GM13976 (cell line): ENCODE results near the gene RAB4A.

Experiments
- DNase-seq: peaks from one replicate; pipeline ENCODE4 v3.0.0; 2012; ENCODE audit warnings: low spot score
- in situ Hi-C: fragments of 300-500 bp; cut with MboI; formaldehyde crosslinking; loops from one replicate; pipeline ENCODE4 v1.12.0; 2022; ENCODE audit warnings: low sequenced_read_pairs, mixed read lengths, inconsistent platforms; ENCODE audit not compliant: unreplicated experiment
- TF ChIP-seq, protein P1 (sequence below): IDR thresholded peaks from 2 replicates; pipeline ENCODE4 v1.5.1; 2012; ENCODE audit warnings: borderline replicate concordance, mild to moderate bottlenecking; ENCODE audit not compliant: insufficient read depth; ENCODE audit errors: extremely low read depth, missing control alignments, control extremely low read depth

RAB4A gene

GRCh38 chr1:229310833-229311232 lies 39.9 kb downstream of the RAB4A start:
- DNase-seq, result no peak
- in situ Hi-C loops, result no loop called here
- TF ChIP-seq, protein P1, sequence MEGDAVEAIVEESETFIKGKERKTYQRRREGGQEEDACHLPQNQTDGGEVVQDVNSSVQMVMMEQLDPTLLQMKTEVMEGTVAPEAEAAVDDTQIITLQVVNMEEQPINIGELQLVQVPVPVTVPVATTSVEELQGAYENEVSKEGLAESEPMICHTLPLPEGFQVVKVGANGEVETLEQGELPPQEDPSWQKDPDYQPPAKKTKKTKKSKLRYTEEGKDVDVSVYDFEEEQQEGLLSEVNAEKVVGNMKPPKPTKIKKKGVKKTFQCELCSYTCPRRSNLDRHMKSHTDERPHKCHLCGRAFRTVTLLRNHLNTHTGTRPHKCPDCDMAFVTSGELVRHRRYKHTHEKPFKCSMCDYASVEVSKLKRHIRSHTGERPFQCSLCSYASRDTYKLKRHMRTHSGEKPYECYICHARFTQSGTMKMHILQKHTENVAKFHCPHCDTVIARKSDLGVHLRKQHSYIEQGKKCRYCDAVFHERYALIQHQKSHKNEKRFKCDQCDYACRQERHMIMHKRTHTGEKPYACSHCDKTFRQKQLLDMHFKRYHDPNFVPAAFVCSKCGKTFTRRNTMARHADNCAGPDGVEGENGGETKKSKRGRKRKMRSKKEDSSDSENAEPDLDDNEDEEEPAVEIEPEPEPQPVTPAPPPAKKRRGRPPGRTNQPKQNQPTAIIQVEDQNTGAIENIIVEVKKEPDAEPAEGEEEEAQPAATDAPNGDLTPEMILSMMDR, result no peak

DNA sequence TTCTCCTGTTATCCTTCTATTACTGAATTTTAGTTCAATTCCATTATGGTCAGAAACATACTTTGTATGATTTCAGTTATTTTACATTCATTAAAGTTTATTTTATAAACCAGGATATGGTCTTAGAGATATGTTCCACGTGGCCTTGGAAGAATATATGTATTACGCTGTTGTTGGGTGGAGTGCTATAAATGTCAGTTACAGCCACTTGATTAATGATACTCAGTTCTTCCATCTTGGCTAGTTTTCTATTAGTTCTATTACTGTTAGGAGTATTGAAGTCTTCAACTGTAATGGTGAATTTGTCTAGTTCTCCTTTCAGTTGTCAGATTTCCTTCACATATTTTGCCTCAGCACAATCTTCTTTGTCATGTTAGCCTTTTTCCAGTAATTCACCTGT lies 45.3 kb downstream of the RAB4A start:
- in situ Hi-C loops, result no loop called here
- TF ChIP-seq, protein P1, result no peak
- DNase-seq, result no peak

DNA sequence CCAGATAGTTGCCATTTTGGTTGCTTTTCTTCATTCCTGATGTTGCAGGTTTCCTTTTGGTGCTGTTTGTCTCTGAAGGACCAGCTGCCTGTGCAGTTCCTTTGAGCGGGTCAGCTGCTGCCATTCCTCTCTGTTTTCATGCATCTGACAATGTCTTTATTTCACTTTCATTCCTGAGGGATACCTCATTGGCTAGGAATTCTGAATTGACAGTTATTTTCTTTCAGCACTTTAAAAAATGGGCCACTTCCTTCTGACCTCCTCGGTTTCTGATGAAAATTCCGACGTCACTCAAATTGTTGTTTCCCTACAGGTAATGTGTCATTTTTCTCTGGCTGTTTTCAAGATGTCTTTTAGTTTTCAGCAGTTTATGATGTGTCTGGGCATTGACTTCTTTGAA lies 47.1 kb downstream of the RAB4A start:
- no peak for DNase-seq

GRCh38 chr1:229319487-229319886 lies 48.6 kb downstream of the RAB4A start:
- DNase-seq, result no peak
- in situ Hi-C loops, result no loop called here

More for the DNA sequence above, 47.1 kb downstream of the RAB4A start:
- TF ChIP-seq, protein P1, result no peak
- in situ Hi-C loops, result no loop called here

DNA sequence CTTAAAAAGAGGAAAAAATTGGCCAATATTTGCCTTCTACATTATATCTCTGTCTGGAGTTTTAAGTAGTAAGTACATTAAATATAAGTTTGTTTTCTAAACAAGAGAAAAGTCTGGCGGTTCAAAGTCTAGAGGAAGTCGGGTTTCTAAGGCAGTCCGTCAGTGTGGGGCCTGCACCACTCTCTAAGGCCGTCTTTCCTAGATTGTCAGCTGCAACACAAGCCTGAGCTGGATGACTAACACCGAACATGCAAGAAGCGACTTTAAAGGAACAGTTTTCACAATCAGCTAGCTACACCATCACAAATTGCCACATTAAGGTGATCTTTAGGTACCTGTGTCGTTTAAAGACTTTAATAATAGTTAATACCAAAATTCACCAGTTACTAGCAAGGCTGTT lies 52.3 kb downstream of the RAB4A start:
- TF ChIP-seq, protein P1, result no peak
- in situ Hi-C loops, result no loop called here
- no peak for DNase-seq

More at GRCh38 chr1:229319487-229319886, 48.6 kb downstream of the RAB4A start:
- TF ChIP-seq, protein P1, result no peak

- in situ Hi-C loops, result no loop called here
- TF ChIP-seq, protein P1, result no peak
- no peak for DNase-seq
Observed at GRCh38 chr1:229323885-229324553, 53.1 kb downstream of the RAB4A start.
